HS-27A (cell line): ENCODE data around the gene ARHGEF10L.
A peak's percentile ranks its signal among the peaks of the same experiment; 100 is the strongest.
"Not testable (repeated sequence)": the region's sequence is repeated elsewhere in the genome, so short reads cannot be mapped to it uniquely, and the experiment has no call there.

Experiments
- DNase-seq: peaks from one replicate; pipeline ENCODE4 v3.0.0-alpha.2; 2012; ENCODE audit warnings: low read depth, missing footprints

The ARHGEF10L gene

DNA sequence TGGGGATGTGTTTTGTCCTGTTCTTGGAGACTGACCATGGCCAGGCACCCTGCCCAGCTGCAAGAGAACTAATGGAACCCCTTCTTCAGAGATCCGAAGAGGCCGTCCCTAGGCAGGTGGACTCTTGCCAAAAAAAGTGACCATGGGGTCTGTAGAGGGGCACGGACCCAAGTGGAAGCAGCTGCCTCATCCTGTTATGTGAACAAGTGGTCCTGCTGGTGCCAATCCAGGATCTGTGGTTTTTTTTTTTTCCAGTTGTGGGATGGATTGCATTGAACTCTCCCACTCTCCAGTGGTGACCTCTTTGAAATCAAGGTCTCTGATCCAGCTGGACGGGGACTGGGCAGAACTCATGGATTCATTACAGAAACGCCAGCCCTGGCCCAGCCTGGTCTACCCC lies 71.2 kb downstream of the ARHGEF10L start:
- no peak for DNase-seq

DNA sequence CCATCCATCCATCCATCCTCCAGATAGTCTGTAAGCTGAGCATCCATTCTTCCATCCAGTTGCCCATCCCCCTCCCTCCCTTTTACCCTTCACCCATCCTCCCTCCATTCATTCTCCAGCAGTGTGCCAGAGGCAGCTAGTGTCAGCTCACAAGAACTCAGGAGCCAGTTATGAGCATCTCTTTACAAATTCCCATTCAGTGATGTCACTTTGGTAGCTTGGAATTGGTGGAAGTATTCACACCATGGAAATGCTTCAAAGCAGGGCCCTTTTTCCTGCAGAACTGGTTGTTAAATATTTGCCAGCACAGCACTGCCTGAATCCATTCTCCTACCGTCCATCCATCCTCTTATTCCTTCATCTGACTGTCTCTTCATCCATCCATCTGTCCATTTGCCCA lies 72.5 kb downstream of the ARHGEF10L start:
- DNase-seq, result peak; percentile 39

DNA sequence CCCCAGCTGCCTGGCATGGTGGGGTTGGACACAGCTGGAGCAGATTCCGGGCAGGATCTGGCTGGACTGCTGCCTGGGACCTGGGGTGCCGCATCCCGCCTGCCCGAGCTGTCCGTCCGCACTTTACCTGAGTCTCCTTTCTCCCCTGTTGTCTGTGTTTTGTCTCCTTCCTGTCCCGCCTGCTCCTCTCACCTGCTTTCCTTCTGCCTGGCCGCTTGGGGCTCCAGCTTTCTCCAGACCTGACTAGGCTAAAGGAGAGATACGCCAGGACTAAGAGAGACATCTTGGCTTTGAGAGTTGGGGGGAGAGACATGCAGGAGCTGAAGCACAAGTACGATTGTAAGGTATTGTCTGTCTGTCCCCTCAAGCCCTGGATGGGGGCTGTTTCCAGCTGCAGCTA lies 73.3 kb downstream of the ARHGEF10L start:
- DNase-seq, result no peak

DNA sequence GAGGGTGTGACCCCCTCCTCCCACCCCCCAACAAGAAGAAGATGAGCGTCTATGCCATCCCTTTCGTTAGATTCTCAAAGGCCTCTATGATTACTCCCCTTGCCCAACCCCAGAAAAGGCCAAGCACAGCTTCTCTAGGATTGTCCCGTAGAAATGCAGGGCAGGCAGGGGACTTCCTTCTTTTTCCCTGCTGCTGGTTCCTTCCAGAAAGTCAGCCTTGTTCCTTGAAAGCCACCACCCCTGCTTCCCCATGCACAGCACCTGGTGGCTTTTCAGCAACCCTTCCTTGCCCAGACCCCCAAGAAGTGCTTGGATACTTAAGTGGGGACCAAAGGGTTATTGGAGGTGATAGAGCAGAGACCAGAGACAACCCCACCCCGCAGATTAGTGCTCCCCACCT lies 75.1 kb downstream of the ARHGEF10L start:
- DNase-seq, result no peak

DNA sequence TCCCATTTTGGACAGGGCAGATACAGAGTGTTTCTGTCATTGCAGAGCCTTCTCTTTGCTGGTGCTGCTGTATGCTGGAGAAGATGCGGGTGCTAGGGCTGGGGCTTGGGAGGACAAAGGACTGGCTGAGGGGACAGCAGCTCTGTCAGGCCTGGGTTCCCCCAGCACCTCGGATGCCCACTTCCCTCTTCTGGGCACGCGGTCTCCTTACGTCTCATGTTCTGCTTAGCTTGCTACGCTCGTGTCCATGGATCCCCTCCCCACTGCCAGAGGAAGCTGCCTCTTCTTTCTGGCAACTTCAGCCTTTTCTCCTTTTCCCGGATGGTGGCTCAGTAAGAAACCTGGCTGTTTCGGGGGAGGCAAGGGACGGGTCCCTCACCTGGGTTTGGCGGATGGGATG lies 75.7 kb downstream of the ARHGEF10L start:
- DNase-seq, result no peak

DNA sequence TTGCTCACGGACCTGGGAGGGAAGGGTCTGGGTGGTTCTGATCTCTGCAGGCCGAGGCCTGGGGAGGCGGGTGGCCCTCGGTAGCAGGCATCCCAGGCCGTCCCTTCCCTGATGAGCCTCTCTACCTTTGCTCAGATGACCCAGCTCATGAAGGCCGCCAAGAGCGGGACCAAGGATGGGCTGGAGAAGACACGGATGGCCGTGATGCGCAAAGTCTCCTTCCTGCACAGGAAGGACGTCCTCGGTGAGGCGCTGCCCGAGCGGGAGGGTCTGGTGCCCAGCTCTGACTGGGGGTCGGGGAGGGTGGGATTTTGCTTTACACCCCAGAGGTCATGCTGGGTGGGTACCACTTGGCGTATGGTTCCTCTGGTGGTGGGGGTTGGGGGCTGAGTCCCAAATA lies 76.5 kb downstream of the ARHGEF10L start:
- no peak for DNase-seq

DNA sequence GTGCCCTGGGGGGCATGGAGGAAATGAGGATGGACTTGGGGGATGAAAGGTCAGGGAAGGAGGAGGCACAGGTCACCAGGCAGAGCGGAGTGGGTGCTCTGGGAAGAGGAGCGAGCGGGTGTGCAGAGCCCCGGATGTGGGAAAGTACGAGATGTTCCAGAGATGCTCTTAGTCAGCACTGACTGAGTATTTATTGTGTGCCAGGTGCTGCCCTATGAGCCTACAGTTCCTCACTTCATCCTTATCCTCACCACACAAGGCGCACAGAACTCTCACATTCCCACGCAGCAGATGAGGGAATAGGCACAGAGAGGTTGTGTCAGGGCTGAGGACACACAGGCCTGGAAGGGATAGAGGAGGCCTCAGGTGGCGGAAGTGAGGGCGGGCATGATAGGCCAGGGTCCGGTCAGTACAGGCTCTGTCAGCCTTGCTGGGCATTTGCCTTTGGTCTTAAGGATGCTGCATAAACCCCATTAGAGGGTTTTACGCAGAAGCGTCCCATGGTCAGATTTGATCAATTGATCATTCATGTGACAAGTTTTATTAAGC lies 77.3 kb downstream of the ARHGEF10L start:
- DNase-seq, result no peak

DNA sequence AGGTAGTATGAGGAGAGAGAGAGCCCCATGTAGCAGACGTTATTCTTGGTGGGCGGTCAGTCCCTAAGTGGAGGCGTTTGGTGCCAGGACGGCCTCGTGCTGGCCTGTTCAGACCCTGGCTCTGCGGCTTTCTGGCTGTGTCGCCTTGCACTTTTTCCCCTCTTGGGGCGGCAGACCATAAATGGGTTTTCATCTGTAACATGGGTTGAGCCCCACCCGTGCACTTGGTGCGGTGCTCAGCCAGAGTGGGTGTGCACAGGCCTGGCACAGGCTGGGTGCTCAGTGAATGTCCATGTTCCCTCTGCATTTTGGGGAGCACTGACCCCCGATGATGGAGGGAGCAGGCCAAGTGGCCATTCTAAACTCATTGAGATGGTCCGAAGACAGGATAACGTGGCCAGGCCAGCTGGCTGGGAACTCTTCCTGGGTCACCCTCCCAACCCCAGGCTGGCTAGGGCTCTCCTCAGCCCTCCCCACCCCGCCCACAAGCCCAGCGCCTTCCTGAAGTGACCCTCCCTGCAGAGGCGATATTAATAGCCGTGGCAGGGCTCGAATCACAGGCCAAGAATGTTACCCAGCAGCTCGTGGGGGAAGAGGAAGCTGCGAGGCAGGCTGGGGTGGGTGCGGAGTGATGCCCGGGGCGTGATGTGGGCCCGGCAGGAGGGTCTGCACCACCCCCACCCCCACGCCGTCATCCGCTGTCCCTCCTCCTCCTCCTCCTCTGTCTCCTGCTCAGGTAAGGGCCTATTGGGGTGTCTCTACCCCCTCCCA lies 78.5 kb downstream of the ARHGEF10L start:
- peak; percentile 36 for DNase-seq

DNA sequence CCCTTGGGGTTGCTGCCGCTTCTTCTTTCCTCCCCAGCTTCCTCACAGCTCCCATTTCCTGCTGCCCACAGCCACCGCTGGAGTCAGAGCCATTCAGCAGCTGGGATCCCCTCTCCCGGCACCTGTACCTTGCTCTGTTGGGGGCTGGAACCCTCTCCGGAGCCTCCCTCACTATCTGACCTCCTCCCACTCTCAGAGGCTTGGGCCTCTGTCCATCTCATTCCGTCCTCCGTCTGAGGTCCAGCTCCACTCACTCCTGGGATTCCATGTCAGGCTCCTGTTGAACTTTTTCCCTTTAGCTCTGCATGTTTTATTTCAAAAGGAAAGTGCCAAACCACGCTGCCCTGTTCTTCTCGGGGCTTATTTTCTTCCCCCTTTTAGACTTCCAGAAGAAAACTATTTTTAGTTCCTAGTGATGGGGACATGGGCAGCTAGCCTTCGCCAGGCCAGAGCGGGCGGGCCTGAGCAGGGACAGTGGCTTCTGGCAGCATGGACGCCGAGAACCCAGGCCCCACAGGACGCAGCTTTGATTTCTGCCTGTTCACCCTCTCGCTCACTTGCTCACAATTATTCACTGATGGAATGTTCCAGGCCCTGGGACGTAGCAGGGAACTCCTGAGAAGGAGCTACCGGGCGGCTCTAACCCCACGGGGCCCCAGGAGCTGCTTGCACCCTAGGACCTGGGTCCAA lies 79.2 kb downstream of the ARHGEF10L start:
- no peak for DNase-seq

DNA sequence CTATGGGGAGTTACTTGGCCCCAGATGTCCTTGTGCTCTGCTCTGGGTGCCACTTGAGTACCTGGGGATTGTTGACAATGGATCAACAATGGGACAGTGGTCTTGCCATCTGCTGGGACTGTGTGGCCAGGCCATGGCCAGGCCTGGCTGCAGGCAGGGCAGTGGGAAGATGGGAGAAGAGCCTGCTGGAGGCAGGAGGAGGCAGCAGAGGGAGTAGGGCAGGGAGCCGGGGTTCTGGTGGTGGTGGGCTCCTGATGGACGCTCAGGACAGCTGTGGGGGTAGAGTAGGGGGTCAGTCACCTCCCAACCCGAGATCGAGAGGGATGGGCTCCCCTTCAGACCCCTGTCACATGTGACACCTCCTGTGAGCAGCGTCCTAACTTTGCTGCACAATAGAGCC lies 81.0 kb downstream of the ARHGEF10L start:
- no peak for DNase-seq

DNA sequence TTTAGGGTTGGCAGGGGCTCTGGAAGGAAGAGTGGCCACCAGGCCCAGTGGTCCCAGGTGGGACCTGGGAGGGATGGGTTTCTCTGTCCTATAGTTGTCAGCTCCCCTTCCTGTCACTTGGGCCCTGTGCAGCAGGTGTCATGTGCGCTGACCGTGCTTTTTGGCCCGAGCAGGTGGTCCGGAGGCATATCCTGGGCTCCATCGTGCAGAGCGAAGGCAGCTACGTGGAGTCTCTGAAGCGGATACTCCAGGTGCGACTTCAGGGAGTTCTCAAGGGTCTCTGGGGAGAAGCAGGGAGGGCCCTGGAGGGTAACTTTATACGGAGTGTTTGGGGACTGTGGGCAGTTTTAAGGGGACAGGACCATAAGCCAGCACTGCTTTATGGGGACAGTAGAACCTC lies 82.2 kb downstream of the ARHGEF10L start:
- no peak for DNase-seq

DNA sequence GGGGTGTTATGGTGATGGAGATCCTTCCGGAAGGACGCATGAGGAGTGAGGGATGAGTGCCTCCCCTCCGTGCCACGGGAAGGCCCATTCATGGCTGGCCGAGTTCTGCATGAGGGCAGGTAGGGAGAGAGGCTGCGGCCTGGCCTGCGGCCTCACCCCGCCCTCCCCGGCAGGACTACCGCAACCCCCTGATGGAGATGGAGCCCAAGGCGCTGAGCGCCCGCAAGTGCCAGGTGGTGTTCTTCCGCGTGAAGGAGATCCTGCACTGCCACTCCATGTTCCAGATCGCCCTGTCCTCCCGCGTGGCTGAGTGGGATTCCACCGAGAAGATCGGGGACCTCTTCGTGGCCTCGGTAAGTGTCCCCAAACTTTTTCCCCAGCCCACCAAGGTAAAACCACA lies 83.3 kb downstream of the ARHGEF10L start:
- no peak for DNase-seq

DNA sequence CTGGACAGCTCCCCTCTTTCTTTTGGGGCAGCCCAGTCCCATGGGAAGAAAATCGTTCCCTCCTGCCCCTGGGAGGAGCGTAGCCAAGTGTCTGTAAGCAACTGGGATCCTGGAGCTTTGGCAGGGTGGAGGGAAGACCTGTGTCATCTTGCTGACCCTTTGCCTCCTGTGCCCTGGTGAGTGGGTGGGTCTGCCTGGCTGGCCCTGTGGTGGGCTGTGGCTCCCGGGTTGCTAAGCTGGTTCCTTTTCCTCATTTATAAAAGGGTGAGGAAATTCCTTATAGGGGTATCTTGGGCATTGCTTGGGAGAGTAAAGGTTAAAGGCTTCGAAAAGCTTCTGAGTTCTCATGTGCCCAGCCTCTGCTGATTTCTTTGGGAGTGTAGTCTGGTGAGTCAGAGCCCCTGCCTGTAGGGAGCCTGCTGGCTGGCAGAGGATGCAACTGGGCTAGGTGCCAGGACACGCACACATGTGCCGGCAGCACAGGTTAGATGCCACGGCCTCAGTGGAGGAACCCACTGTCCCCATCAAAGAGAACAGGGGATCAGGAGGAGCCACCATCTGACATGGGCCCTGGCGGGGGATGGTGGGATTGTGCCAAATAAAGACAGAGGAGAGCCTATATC lies 85.2 kb downstream of the ARHGEF10L start:
- peak; percentile 59 for DNase-seq

DNA sequence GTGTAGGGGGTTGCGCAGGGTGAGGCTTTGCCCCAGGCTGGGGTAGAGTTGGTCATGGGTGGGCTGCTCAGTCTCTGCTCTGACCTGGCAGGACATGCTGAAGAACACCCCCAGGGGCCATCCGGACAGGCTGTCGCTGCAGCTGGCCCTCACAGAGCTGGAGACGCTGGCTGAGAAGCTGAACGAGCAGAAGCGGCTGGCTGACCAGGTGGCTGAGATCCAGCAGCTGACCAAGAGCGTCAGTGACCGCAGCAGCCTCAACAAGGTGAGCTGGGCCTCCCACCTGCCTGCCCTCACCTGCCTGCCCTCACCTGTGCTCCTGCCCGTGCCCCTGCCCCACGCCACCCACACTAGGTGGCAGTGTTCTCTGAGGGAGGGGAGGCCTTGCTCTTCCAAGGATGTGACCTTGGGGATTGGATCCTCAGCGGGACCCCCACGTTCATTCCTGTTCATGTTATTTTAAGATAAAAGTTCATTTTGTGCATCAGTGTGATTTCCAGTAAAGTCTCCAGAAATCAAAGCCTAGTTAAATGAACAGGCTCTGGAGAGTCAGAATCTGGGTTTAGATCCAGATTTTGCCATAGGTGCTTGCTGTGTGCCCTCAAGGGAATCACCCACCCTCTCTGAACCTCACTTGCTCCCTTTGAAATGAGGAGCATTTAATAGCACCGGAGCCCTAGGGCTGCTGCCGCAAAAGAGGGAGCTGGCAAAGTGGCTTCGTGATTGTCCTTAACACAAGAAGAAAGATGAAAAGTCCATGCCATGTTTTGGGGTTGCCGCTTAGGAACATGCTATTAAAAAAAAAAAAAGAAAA lies 87.9 kb downstream of the ARHGEF10L start:
- DNase-seq, result no peak

DNA sequence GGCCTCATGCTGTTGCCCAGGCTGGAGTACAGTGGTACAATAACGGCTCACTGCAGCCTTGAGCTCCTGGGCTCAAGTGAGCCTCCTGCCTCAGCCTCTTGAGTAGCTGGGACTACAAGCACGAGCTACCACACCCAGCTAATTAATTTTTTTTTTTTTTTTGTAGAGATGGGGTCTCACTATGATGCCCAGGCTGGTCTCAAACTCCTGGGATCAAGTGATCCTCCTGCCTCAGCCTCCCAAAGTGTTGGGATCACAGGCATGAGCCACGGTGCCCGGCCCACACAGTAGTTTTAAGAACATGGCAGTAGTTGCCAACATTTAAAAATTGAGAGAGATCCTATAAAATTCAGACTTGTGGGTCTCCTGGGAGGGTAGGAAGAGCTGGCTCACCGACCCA lies 89.5 kb downstream of the ARHGEF10L start:
- DNase-seq, result not testable (repeated sequence)

DNA sequence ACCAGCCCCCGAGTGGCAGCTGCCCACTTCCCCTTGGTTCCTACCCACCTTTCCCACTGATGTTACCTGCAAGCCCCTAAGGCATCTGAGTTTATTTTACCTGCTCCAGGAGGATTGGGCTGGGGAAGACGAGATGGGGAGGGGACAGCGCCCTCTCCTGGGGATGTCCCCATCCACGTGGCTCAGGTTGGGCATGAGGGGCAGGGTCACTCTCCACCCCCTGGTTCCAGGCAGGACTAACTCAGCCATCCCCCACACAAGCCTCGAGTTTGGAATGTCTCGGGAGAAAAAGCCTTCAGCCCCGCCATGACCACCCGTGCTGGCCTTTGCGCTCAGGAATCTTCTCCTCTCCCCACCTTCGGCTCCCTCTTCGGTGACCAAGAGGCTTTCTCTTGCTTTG lies 90.0 kb downstream of the ARHGEF10L start:
- DNase-seq, result no peak

DNA sequence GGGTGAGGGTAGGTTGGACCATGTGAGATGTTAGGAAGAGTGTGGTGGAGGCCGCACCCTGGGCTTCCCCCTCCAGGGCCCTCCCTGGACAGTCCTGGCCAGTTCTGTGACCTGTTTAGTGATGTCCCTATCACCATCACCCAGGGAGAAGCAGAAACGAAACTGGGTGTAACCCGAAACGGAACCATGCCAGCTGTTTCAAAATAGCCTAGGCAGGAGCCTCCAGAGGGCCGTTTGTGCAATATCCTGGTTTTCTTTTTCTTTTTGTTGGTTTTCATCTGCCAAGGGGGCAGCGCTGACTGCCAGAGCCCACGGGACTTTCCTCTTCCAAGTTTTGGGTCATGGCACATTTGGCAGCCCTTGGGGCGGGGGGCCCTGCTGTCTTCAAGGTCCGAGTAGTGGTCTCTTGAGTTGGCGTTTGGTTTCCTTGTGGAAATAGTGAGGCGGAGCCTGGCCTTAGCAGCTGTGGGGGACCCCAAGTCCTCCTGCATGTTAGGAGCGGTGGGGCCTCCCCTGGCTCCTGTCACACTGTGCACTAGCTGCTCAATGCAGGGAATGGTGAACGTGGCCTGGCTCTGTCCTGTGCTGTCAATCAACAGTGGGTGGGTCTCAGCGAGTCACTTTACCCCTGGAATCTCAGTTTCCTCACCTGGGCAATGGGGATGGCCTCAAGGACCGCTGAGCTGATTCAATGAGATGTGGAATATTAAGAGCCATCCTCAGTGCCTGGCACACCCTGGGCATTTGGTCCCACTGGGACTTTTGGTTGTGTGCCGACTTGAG lies 90.7 kb downstream of the ARHGEF10L start:
- DNase-seq, result no peak

DNA sequence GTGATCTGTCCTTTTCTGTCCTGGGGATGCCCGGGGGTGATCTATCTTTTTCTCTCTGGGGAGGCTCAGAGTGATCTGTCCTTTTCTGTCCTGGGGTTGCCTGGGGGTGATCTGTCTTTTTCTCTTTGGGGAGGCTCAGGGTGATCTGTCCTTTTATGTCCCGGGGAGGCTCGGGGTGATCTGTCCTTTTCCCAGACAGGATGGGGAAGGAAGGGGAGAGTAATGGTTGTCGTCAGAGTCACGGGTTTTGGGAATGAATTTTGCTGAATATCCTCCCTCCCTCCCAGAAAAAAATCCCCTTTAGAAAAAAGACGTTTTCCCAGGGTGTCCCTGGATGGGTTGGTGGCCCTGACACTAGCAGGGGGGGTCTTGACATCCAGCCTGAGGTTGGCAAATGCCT lies 91.5 kb downstream of the ARHGEF10L start:
- no peak for DNase-seq

DNA sequence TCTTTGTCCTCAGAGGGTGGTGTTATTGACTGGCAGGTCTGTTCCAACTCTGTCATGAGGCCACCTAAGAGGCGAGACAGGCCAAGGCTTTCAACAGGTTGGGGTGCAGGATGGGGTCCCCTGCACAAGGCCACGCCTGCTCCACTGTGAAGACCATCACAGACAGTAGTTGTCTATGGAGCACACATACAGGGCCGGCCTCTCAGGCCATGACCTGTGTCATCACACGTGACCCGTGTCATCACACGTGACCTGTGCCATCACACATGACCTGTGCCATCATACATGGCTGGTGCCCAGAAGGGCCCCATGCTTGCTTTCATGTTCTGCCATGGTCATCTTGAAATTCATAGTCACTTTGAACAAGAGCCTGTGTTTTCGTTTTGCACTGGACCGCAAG lies 91.9 kb downstream of the ARHGEF10L start:
- DNase-seq, result no peak

DNA sequence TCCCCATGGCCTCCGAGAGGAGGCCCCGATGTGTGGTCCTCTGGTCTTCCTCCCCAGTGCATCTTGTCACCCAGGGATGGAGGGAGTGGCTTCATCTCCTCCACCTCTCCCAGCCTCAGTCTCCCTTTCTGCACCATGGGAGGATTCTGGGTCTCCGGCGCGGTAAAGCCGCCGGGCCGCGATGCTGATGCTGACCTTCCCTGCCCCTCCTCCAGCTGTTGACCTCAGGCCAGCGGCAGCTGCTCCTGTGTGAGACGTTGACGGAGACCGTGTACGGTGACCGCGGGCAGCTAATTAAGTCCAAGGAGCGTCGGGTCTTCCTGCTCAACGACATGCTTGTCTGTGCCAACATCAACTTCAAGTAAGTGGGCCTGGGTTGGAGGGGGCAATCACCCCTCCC lies 92.6 kb downstream of the ARHGEF10L start:
- no peak for DNase-seq

DNA sequence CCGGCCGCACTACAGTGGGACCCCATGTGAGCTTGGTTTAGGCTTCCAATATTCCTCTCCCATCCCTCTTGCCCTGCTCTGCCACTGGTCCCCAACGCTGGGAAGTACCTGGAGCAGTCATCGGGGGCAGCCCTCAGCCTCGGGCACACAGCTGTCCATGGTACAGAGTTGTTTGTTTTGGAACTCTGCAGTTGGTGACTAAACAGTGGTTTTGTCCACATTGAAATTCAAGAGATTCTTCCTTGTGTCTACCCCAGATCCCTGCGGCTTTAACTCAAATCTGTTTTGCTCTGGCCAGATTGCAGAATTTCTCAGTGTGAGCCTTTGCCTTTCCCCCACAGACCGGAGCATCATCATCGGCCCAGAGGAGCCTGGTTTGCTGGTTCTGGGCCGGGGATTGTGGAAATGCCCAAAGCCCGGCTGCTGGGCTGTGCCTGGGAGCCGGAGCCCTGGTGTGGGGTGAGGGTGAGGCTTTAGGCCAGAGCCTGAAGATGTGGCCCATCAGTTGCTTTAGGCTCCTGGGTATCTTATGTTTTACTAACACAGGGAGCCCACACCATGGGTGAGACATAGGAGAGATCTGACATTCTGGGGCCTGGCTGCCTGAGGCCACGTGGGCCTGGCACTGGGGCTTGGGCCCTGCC lies 93.2 kb downstream of the ARHGEF10L start:
- DNase-seq, result peak; percentile 46
